H1 (cell line): ENCODE data around the gene MYLK. TPM values are rescaled to one million over a fixed set of nuclear protein-coding genes. Genes with fewer than 3 reads are reported as not detected.

ENCODE experiments used
- CTCF ChIA-PET: fragments of 300-600 bp; sonication (Branson Sonifier 250); formaldehyde crosslinking; loops from one replicate; lab custom pipeline; 2021; ENCODE audit not compliant: partially characterized antibody; lab: Charles Lee
- POLR2A ChIA-PET: fragments of 300-600 bp; sonication (Branson Sonifier 250); formaldehyde crosslinking; loops from one replicate; lab custom pipeline; 2021; ENCODE audit warnings: inconsistent platforms; ENCODE audit not compliant: partially characterized antibody; lab: Charles Lee
- DNase-seq, 2 experiments: peaks; one replicate each; pipeline versions ENCODE4 v3.0.0 to v3.0.0-alpha.2; 2010 to 2022; ENCODE audit warnings: low spot score in 2 of 2, low read depth in 1 of 2, mixed read lengths in 1 of 2
- FAIRE-seq: peaks from 2 replicates; lab custom pipeline; 2011; peaks lifted over from hg19 to GRCh38; lab: Jason Lieb, UNC
- H2AFZ ChIP-seq: 2 replicates; pipeline ENCODE4 v1.8.1; 2012; ENCODE audit warnings: low read length, inconsistent platforms
- H2AK5ac ChIP-seq: 2 replicates; pipeline ENCODE4 v1.6.1; 2013; ENCODE audit warnings: low read depth, low read length
- H2BK120ac ChIP-seq: replicated peaks from 2 replicates; pipeline ENCODE3; 2013; ENCODE audit warnings: low read depth, low read length, inconsistent platforms
- H2BK12ac ChIP-seq: 2 replicates; pipeline ENCODE4 v1.6.1; 2013; ENCODE audit warnings: low read depth, low read length
- H2BK15ac ChIP-seq: 2 replicates; pipeline ENCODE4 v1.6.1; 2013; ENCODE audit warnings: low read length
- H2BK20ac ChIP-seq: 2 replicates; pipeline ENCODE4 v1.6.1; 2013; ENCODE audit warnings: low read length
- H2BK5ac ChIP-seq: 2 replicates; pipeline ENCODE4 v1.6.1; 2013; ENCODE audit warnings: low read depth, low read length
- H3K14ac ChIP-seq: 2 replicates; pipeline ENCODE4 v1.6.1; 2013; ENCODE audit warnings: inconsistent platforms; ENCODE audit not compliant: insufficient read length
- H3K18ac ChIP-seq: 2 replicates; pipeline ENCODE4 v1.6.1; 2013; ENCODE audit warnings: low read length; ENCODE audit errors: extremely low read depth
- H3K23ac ChIP-seq: 2 replicates; pipeline ENCODE4 v1.6.1; 2013; ENCODE audit warnings: inconsistent platforms; ENCODE audit not compliant: insufficient read length
- H3K23me2 ChIP-seq: 2 replicates; pipeline ENCODE4 v1.6.1; 2013; ENCODE audit warnings: low read depth, low read length
- H3K27ac ChIP-seq: 2 replicates; pipeline ENCODE4 v1.6.1; 2011; ENCODE audit warnings: low read depth, low read length, inconsistent platforms
- H3K27me3 ChIP-seq, 4 experiments: replicated peaks in 1 of 4; 1 replicate in 1 of 4; 2 replicates in 3 of 4; pipeline versions ENCODE4 v1.6.1 to v1.8.1; 2011 to 2013; ENCODE audit warnings: low read length in 3 of 4, mild to moderate bottlenecking in 3 of 4, inconsistent platforms in 2 of 4, mixed read lengths in 2 of 4, moderate library complexity in 1 of 4; ENCODE audit not compliant: control insufficient read depth in 3 of 4, insufficient read depth in 3 of 4; ENCODE audit errors: extremely low read depth in 1 of 4
- H3K36me3 ChIP-seq, 4 experiments: 2 replicates each; pipeline versions ENCODE4 v1.6.1 to v1.8.1; 2011 to 2013; ENCODE audit warnings: mild to moderate bottlenecking in 4 of 4, low read length in 3 of 4, moderate library complexity in 2 of 4, control low read depth in 1 of 4, inconsistent platforms in 1 of 4; ENCODE audit not compliant: insufficient read depth in 4 of 4, control insufficient read depth in 2 of 4
- H3K4ac ChIP-seq: replicated peaks from 2 replicates; pipeline ENCODE3; 2013; ENCODE audit warnings: low read length, low read depth, mixed read lengths, inconsistent platforms; ENCODE audit not compliant: insufficient read length
- H3K4me1 ChIP-seq, 4 experiments: replicated peaks in 1 of 4; 1 replicate in 1 of 4; 2 replicates in 3 of 4; pipeline versions ENCODE4 v1.6.1 to v1.8.1; 2011 to 2013; ENCODE audit warnings: low read length in 3 of 4, inconsistent platforms in 2 of 4, mixed read lengths in 1 of 4; ENCODE audit not compliant: insufficient read depth in 4 of 4, control insufficient read depth in 3 of 4
- H3K4me2 ChIP-seq, 2 experiments: 2 replicates each; pipeline versions ENCODE4 v1.6.1 to v1.8.1; 2011 to 2013; ENCODE audit warnings: low read depth in 2 of 2, low read length in 2 of 2, control low read depth in 1 of 2, inconsistent platforms in 1 of 2, mild to moderate bottlenecking in 1 of 2; ENCODE audit not compliant: insufficient read depth in 1 of 2
- H3K4me3 ChIP-seq, 4 experiments: fragments of 200-600, 300-600 bp in 1 of 4; sonication (generic), shearing (Covaris generic), sonication (Bioruptor Twin) in 1 of 4; 2 replicates each; pipeline versions ENCODE4 v1.5.1 to v1.8.1; 2011 to 2016; ENCODE audit warnings: low read length in 4 of 4, low read depth in 3 of 4, control low read depth in 2 of 4, inconsistent platforms in 2 of 4, mild to moderate bottlenecking in 2 of 4, mixed read lengths in 1 of 4, moderate library complexity in 1 of 4; ENCODE audit not compliant: insufficient read depth in 2 of 4; ENCODE audit errors: extremely low read depth in 1 of 4
- H3K56ac ChIP-seq: replicated peaks from 2 replicates; pipeline ENCODE3; 2013; ENCODE audit warnings: low read depth, mild to moderate bottlenecking, mixed read lengths, low read length, inconsistent platforms; ENCODE audit not compliant: insufficient read length
- H3K79me1 ChIP-seq: 2 replicates; pipeline ENCODE4 v1.6.1; 2013; ENCODE audit warnings: low read depth, low read length, control low read depth
- H3K79me2 ChIP-seq, 2 experiments: 2 replicates each; pipeline versions ENCODE4 v1.6.1 to v1.8.1; 2012 to 2013; ENCODE audit warnings: low read length in 2 of 2, mild to moderate bottlenecking in 2 of 2, inconsistent platforms in 1 of 2; ENCODE audit not compliant: insufficient read depth in 2 of 2, control insufficient read depth in 1 of 2
- H3K9ac ChIP-seq, 4 experiments: replicated peaks in 1 of 4; 1 replicate in 1 of 4; 2 replicates in 3 of 4; pipeline versions ENCODE4 v1.6.1 to v1.8.1; 2011 to 2013; ENCODE audit warnings: low read depth in 3 of 4, low read length in 3 of 4, control low read depth in 2 of 4, mild to moderate bottlenecking in 2 of 4, moderate library complexity in 2 of 4, inconsistent platforms in 1 of 4; ENCODE audit errors: extremely low read depth in 1 of 4
- H3K9me3 ChIP-seq, 2 experiments: 2 replicates each; pipeline versions ENCODE4 v1.6.1 to v1.8.1; 2012 to 2013; ENCODE audit warnings: mild to moderate bottlenecking in 2 of 2, moderate library complexity in 2 of 2, control low read depth in 1 of 2, inconsistent platforms in 1 of 2, low read depth in 1 of 2, low read length in 1 of 2, mixed read lengths in 1 of 2; ENCODE audit not compliant: insufficient read depth in 2 of 2
- H4K20me1 ChIP-seq, 2 experiments: replicated peaks in 1 of 2; 2 replicates each; pipeline versions ENCODE3 to v1.8.1; 2011 to 2013; ENCODE audit warnings: inconsistent platforms in 2 of 2, low read length in 2 of 2, mild to moderate bottlenecking in 1 of 2; ENCODE audit not compliant: insufficient read depth in 2 of 2, control insufficient read depth in 1 of 2
- H4K5ac ChIP-seq: 2 replicates; pipeline ENCODE4 v1.6.1; 2013; ENCODE audit warnings: low read length, low read depth, mixed read lengths, inconsistent platforms; ENCODE audit not compliant: insufficient read length
- H4K8ac ChIP-seq: 2 replicates; pipeline ENCODE4 v1.8.0; 2013; ENCODE audit warnings: mild to moderate bottlenecking, moderate library complexity, low read length, inconsistent platforms; ENCODE audit not compliant: insufficient read depth; ENCODE audit errors: extremely low read depth
- H4K91ac ChIP-seq: replicated peaks from 2 replicates; pipeline ENCODE3; 2013; ENCODE audit warnings: low read length, mixed read lengths, inconsistent platforms; ENCODE audit not compliant: insufficient read length
- CEBPB ChIP-seq: IDR thresholded peaks from 2 replicates; pipeline ENCODE4 v1.6.1; 2012; ENCODE audit warnings: low read depth, low read length
- FOSL1 ChIP-seq: IDR thresholded peaks from 2 replicates; pipeline ENCODE4 v1.6.1; 2011; ENCODE audit warnings: mild to moderate bottlenecking, low read depth, low read length, moderate library complexity; ENCODE audit not compliant: insufficient read depth
- GABPA ChIP-seq: IDR thresholded peaks from 2 replicates; pipeline ENCODE4 v1.6.1; 2011; ENCODE audit warnings: mild to moderate bottlenecking, low read length, moderate library complexity, borderline replicate concordance; ENCODE audit not compliant: insufficient read depth
- JUN ChIP-seq: IDR thresholded peaks from 2 replicates; pipeline ENCODE4 v1.6.1; 2011; ENCODE audit warnings: low read depth, mild to moderate bottlenecking, improper control_type of control experiment, low read length
- JUND ChIP-seq: IDR thresholded peaks from 2 replicates; pipeline ENCODE4 v1.6.1; 2011; ENCODE audit warnings: mild to moderate bottlenecking, improper control_type of control experiment, low read length
- KDM1A ChIP-seq: fragments of 200-600, 300-600 bp; sonication (generic); IDR thresholded peaks from 2 replicates; pipeline ENCODE4 v1.7.1; 2016; ENCODE audit warnings: mild to moderate bottlenecking, low read length, borderline replicate concordance
- KDM5A ChIP-seq: fragments of 200-600 bp; IDR thresholded peaks from 2 replicates; pipeline ENCODE4 v1.7.1; 2012; ENCODE audit warnings: mild to moderate bottlenecking, low read length, inconsistent platforms, mixed read lengths
- NRF1 ChIP-seq: IDR thresholded peaks from 2 replicates; pipeline ENCODE4 v1.6.1; 2011; ENCODE audit warnings: mild to moderate bottlenecking, low read depth, low read length, improper control_type of control experiment
- POLR2AphosphoS5 ChIP-seq: IDR thresholded peaks from 2 replicates; pipeline ENCODE4 v1.6.1; 2011; ENCODE audit warnings: low read depth, low read length
- RNF2 ChIP-seq: fragments of 200-900, 300-1000 bp; sonication (generic); IDR thresholded peaks from 2 replicates; pipeline ENCODE4 v1.7.1; 2016; ENCODE audit warnings: borderline replicate concordance, low read depth, mild to moderate bottlenecking, antibody characterized with exemption, low read length; ENCODE audit not compliant: poor library complexity, severe bottlenecking; ENCODE audit errors: missing control alignments
- TAF7 ChIP-seq: optimal IDR thresholded peaks from 2 replicates; pipeline ENCODE3; 2011; ENCODE audit warnings: low read depth, mild to moderate bottlenecking, inconsistent platforms, low read length, moderate library complexity, borderline replicate concordance
- WGBS, 2 experiments: shearing (Covaris generic) in 1 of 2; methylation state at CpG; one replicate each; pipeline versions ENCODE4 v1.1.6 to v1.1.7; 2013 to 2015; ENCODE audit warnings: low lambda C conversion rate in 2 of 2, mixed read lengths in 2 of 2, inconsistent platforms in 1 of 2, low coverage in 1 of 2, missing lambda C conversion rate in 1 of 2; ENCODE audit not compliant: insufficient replicate concordance in 2 of 2, insufficient coverage in 1 of 2, insufficient read length in 1 of 2; ENCODE audit errors: extremely low coverage in 1 of 2, missing lambda C conversion rate in 1 of 2; 5-methylcytosine and 5-hydroxymethylcytosine counted together
- polyA plus RNA-seq, 7 experiments: library from polyadenylated mRNA; depleted of rRNA in 3 of 7; stranded (reverse) in 5 of 7; unstranded in 2 of 7; fragments of >200 nt in 5 of 7; fragments of 200-250 nt in 2 of 7; gene quantifications; 1 replicate in 5 of 7; 2 replicates in 1 of 7; 4 replicates in 1 of 7; pipeline versions ENCODE4 v1.2.1 to v1.2.3, GENCODE V29; 2011 to 2013; ENCODE audit warnings: missing spikeins in 2 of 7, mixed read lengths in 2 of 7
- total RNA-seq: library from RNA; stranded (reverse); fragmentation: NEBNext Ultra II Directional; extraction: Animal tissue kit (Norgen Biotek cat#: 25700); gene quantifications from 2 replicates; pipeline ENCODE4 v1.2.1, GENCODE V29; 2021
- TF ChIP-seq, protein P1 (sequence below): IDR thresholded peaks from 2 replicates; pipeline ENCODE4 v1.6.1; 2011; ENCODE audit warnings: low read length, improper control_type of control experiment

The MYLK gene
- total and polyA plus RNA-seq, 2 of the 8 experiments (the other 6 are each of a cell fraction or from before 2014, with no cell fraction given): 11.6 to 21.3 TPM

DNA sequence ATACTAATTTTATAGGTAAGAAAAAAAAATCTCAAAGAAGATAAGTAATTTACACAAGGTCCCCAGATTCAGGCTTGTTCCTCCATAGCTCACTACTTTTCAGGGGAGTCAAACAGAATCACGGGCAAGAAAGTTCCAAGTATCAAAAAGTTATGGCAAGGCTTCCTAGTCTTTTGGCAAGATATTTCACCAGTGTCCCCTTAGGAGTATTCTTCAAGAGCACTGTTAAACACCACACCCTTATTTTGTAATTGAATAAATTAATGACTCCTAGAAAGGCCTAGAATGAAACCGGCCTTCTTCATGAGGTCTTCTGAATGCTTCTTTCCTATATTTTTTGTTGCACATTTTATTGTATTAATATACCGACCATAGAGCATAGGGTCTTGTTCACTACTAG is 109.7 kb downstream of the MYLK start:
- Histone ChIP-seq H4K20me1 (no peaks in the 10 kb centered on the region), H4K5ac (no peak overlapping the region), H3K27ac (no peak overlapping the region), H2AK5ac (no peak overlapping the region), H3K9ac (no peak overlapping the region), H3K14ac (no peak overlapping the region), H3K9me3 (no peaks in the 10 kb centered on the region), H2AFZ (no peak overlapping the region), H3K79me1 (no peaks in the 10 kb centered on the region), H2BK5ac (no peak overlapping the region), H3K79me2 (no peaks in the 10 kb centered on the region), H3K56ac (no peak overlapping the region), H2BK12ac (no peak overlapping the region), H2BK15ac (no peak overlapping the region), H4K91ac (no peak overlapping the region), H3K23me2 (no peaks in the 10 kb centered on the region), H3K4me2 (no peak overlapping the region), H3K27me3 (no peaks in the 10 kb centered on the region), H3K36me3 (no peaks in the 10 kb centered on the region), H3K4me1 (no peaks in the 10 kb centered on the region), H3K4me3 (no peak overlapping the region), H2BK20ac (no peak overlapping the region), H3K18ac (no peak overlapping the region), H4K8ac (no peak overlapping the region), H3K4ac (no peak overlapping the region), H2BK120ac (no peak overlapping the region), H3K23ac (no peak overlapping the region)
- DNase-seq (no peak), FAIRE-seq (no peak)
- ChIA-PET CTCF (interaction anchor here (0.7 to 1.3 kb wide), 4 partner anchors 56 to 122 kb away, joined by 3 to 4 read pairs (median 4); no protein-coding TSS in a partner anchor), POLR2A (no interaction called here)
- 95% methylated on average over 3 of the region's 3 CpGs; no CpG with 5 or more reads in 1 of the 2 experiments for WGBS, 2 experiments
- TF ChIP-seq POLR2AphosphoS5: no peak
- no peak for TF ChIP-seq KDM5A
- no peak for TF ChIP-seq JUN
- no peak for TF ChIP-seq GABPA
- TF ChIP-seq JUND: no peak
- TF ChIP-seq, protein P1, sequence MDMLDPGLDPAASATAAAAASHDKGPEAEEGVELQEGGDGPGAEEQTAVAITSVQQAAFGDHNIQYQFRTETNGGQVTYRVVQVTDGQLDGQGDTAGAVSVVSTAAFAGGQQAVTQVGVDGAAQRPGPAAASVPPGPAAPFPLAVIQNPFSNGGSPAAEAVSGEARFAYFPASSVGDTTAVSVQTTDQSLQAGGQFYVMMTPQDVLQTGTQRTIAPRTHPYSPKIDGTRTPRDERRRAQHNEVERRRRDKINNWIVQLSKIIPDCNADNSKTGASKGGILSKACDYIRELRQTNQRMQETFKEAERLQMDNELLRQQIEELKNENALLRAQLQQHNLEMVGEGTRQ: no peak
- no peak for TF ChIP-seq CEBPB
- no peak for TF ChIP-seq NRF1
- TF ChIP-seq FOSL1: no peak
- TF ChIP-seq TAF7: no peak
- no peak for TF ChIP-seq KDM1A
- no peak for TF ChIP-seq RNF2
